Activated CD4-positive, alpha-beta memory T cell treated with anti-CD3 and anti-CD28 coated beads, Interleukin-2, amount 10 ng/mL, durations not matched to agents 7 days and 5 days (primary cell): ENCODE data around the gene ASCC1. TPM values are rescaled to one million over a fixed set of nuclear protein-coding genes. Genes with fewer than 3 reads are reported as not detected.
"Not testable (repeated sequence)": the region's sequence is repeated elsewhere in the genome, so short reads cannot be mapped to it uniquely, and the experiment has no call there.

Experiments used
- CTCF ChIA-PET: fragments of 350-600 bp; sonication (Branson Sonifier 250); formaldehyde crosslinking; loops from one replicate; lab custom pipeline; 2021; ENCODE audit warnings: antibody characterized with exemption, inconsistent platforms; lab: Charles Lee
- POLR2A ChIA-PET: fragments of 350-600 bp; sonication (Branson Sonifier 250); formaldehyde crosslinking; loops from one replicate; lab custom pipeline; 2021; ENCODE audit warnings: antibody characterized with exemption; lab: Charles Lee
- DNase-seq: peaks from one replicate; pipeline ENCODE4 v3.0.0-alpha.2; 2020
- H3K27ac Mint-ChIP-seq: one replicate; pipeline ENCODE4 v1.8.0; 2021; ENCODE audit warnings: mild to moderate bottlenecking, mixed read lengths
- H3K27me3 Mint-ChIP-seq: one replicate; pipeline ENCODE4 v1.8.0; 2021; ENCODE audit warnings: mixed read lengths
- H3K36me3 Mint-ChIP-seq: one replicate; pipeline ENCODE4 v1.8.0; 2021; ENCODE audit warnings: low read depth, mixed read lengths
- H3K4me1 Mint-ChIP-seq: one replicate; pipeline ENCODE4 v1.8.0; 2021; ENCODE audit warnings: mixed read lengths
- H3K4me3 Mint-ChIP-seq: one replicate; pipeline ENCODE4 v1.8.0; 2021; ENCODE audit warnings: mild to moderate bottlenecking, mixed read lengths
- H3K9me3 Mint-ChIP-seq: one replicate; pipeline ENCODE4 v1.8.0; 2021; ENCODE audit warnings: mixed read lengths
- total RNA-seq, 2 experiments: library from RNA; stranded (reverse); gene quantifications; one replicate each; pipeline ENCODE4 v1.2.3, GENCODE V29; 2021

ASCC1 gene
- total RNA-seq, 2 experiments from 2014 or later = 35.5 to 36.2 TPM

GRCh38 chr10:72257051-72257892 is 41.2 kb upstream of the ASCC1 start:
- H3K27ac Mint-ChIP-seq = no peak overlapping the region
- no peaks in the 10 kb centered on the region for H3K36me3 Mint-ChIP-seq
- H3K27me3 Mint-ChIP-seq = no peaks in the 10 kb centered on the region
- H3K4me1 Mint-ChIP-seq = peaks cover 77% of the 10 kb centered on the region
- no peak for DNase-seq
- H3K9me3 Mint-ChIP-seq = no peaks in the 10 kb centered on the region
- POLR2A ChIA-PET = interaction anchor here (1.6 to 6.0 kb wide), 4 partner anchors 10 to 70 kb away, joined by 5 to 90 read pairs (median 34); partner anchors contain the start of gene DDIT4
- CTCF ChIA-PET = interaction anchor here (0.7 to 2.3 kb wide), 2 partner anchors 48 to 79 kb away, joined by 3 to 8 read pairs; no protein-coding TSS in a partner anchor
- no peak overlapping the region for H3K4me3 Mint-ChIP-seq

GRCh38 chr10:72255977-72256729 is 40.1 kb upstream of the ASCC1 start:
- H3K27me3 Mint-ChIP-seq = no peaks in the 10 kb centered on the region

GRCh38 chr10:72254813-72255568 is 38.9 kb upstream of the ASCC1 start:
- peak; percentile 50 for DNase-seq
- no peaks in the 10 kb centered on the region for H3K9me3 Mint-ChIP-seq
- H3K4me3 Mint-ChIP-seq = peak overlapping the region; percentile 48
- H3K27ac Mint-ChIP-seq = peak overlapping the region; percentile 78
- H3K27me3 Mint-ChIP-seq = no peaks in the 10 kb centered on the region
- H3K36me3 Mint-ChIP-seq = no peaks in the 10 kb centered on the region
- ChIA-PET POLR2A (interaction anchor here (1.0 to 4.5 kb wide), 9 partner anchors 19 to 167 kb away, joined by 3 to 34 read pairs (median 3); partner anchors contain the start of genes ANAPC16, ASCC1, DDIT4 and SPOCK2), CTCF (interaction anchor here (0.7 to 1.9 kb wide), 7 partner anchors 20 to 129 kb away, joined by 3 to 11 read pairs (median 4); no protein-coding TSS in a partner anchor)
- H3K4me1 Mint-ChIP-seq = peaks cover 73% of the 10 kb centered on the region

More at GRCh38 chr10:72255977-72256729, 40.1 kb upstream of the ASCC1 start:
- H3K36me3 Mint-ChIP-seq = no peaks in the 10 kb centered on the region
- peak overlapping the region; percentile 50 for H3K27ac Mint-ChIP-seq
- H3K4me1 Mint-ChIP-seq = peaks cover 75% of the 10 kb centered on the region
- H3K9me3 Mint-ChIP-seq = no peaks in the 10 kb centered on the region
- DNase-seq = no peak
- POLR2A ChIA-PET = interaction anchor here (1.0 to 4.5 kb wide), 4 partner anchors 18 to 63 kb away, joined by 3 to 34 read pairs (median 8); partner anchors contain the start of gene DDIT4
- no peak overlapping the region for H3K4me3 Mint-ChIP-seq
- CTCF ChIA-PET = interaction anchor here (0.7 to 1.8 kb wide), 2 partner anchors 41 to 81 kb away, joined by 3 to 11 read pairs; no protein-coding TSS in a partner anchor

GRCh38 chr10:72253578-72253977 is 37.5 kb upstream of the ASCC1 start:
- no peak for DNase-seq
- no peaks in the 10 kb centered on the region for H3K36me3 Mint-ChIP-seq
- H3K4me3 Mint-ChIP-seq = no peak overlapping the region
- CTCF ChIA-PET = interaction anchor here (1.0 to 1.9 kb wide), 3 partner anchors 16 to 128 kb away, joined by 3 to 4 read pairs (median 4); no protein-coding TSS in a partner anchor
- no peak overlapping the region for H3K27ac Mint-ChIP-seq
- H3K27me3 Mint-ChIP-seq = no peaks in the 10 kb centered on the region
- H3K9me3 Mint-ChIP-seq = no peaks in the 10 kb centered on the region
- POLR2A ChIA-PET = interaction anchor here (1.2 to 4.5 kb wide), 2 partner anchors 20 to 81 kb away, joined by 3 to 34 read pairs; partner anchors contain the start of gene DDIT4
- peaks cover 69% of the 10 kb centered on the region for H3K4me1 Mint-ChIP-seq

GRCh38 chr10:72252972-72253371 is 36.9 kb upstream of the ASCC1 start:
- H3K27me3 Mint-ChIP-seq = no peaks in the 10 kb centered on the region
- DNase-seq = no peak
- ChIA-PET CTCF (interaction anchor here (1.0 to 1.9 kb wide), 2 partner anchors 16 to 127 kb away, joined by 3 to 4 read pairs; no protein-coding TSS in a partner anchor), POLR2A (interaction anchor here (0.9 to 4.5 kb wide), 2 partner anchors 21 to 79 kb away, joined by 3 to 34 read pairs; partner anchors contain the start of gene DDIT4)
- no peak overlapping the region for H3K4me3 Mint-ChIP-seq
- no peak overlapping the region for H3K27ac Mint-ChIP-seq
- H3K9me3 Mint-ChIP-seq = no peaks in the 10 kb centered on the region
- H3K36me3 Mint-ChIP-seq = peaks cover under 1% of the 10 kb centered on the region
- peaks cover 71% of the 10 kb centered on the region for H3K4me1 Mint-ChIP-seq

GRCh38 chr10:72251635-72252034 is 35.6 kb upstream of the ASCC1 start:
- Mint-ChIP-seq H3K9me3 (no peaks in the 10 kb centered on the region), H3K4me1 (peaks cover 74% of the 10 kb centered on the region), H3K36me3 (peaks cover 3% of the 10 kb centered on the region), H3K27me3 (no peaks in the 10 kb centered on the region), H3K27ac (no peak overlapping the region), H3K4me3 (no peak overlapping the region)
- ChIA-PET POLR2A (interaction anchor here (1.5 to 4.9 kb wide), 2 partner anchors 9 to 69 kb away, joined by 5 to 46 read pairs; no protein-coding TSS in a partner anchor), CTCF (interaction anchor here (6.5 kb wide), 1 partner anchor 9 kb away, joined by 37 read pairs; no protein-coding TSS in a partner anchor)
- no peak for DNase-seq

- POLR2A ChIA-PET = interaction anchor here (4.5 to 4.9 kb wide), 2 partner anchors 23 to 70 kb away, joined by 46 to 58 read pairs; partner anchors contain the start of gene DDIT4
- peaks cover 76% of the 10 kb centered on the region for H3K4me1 Mint-ChIP-seq
- no peak for DNase-seq
- CTCF ChIA-PET = interaction anchor here (6.5 kb wide), 1 partner anchor 10 kb away, joined by 37 read pairs; no protein-coding TSS in a partner anchor
- peaks cover 3% of the 10 kb centered on the region for H3K36me3 Mint-ChIP-seq
- no peaks in the 10 kb centered on the region for H3K27me3 Mint-ChIP-seq
- peak overlapping the region; percentile 73 for H3K27ac Mint-ChIP-seq
- no peaks in the 10 kb centered on the region for H3K9me3 Mint-ChIP-seq
- H3K4me3 Mint-ChIP-seq = no peak overlapping the region
Measured at GRCh38 chr10:72250666-72251065, 34.6 kb upstream of the ASCC1 start.

- not testable (repeated sequence) for H3K27me3 Mint-ChIP-seq, DNase-seq, H3K9me3 Mint-ChIP-seq, H3K36me3 Mint-ChIP-seq
- ChIA-PET CTCF (interaction anchor here (3.3 to 6.5 kb wide), 3 partner anchors 11 to 78 kb away, joined by 13 to 37 read pairs (median 33); partner anchors contain the start of gene DDIT4), POLR2A (interaction anchor here (0.7 to 4.9 kb wide), 8 partner anchors 11 to 85 kb away, joined by 3 to 90 read pairs (median 46); partner anchors contain the start of genes ANAPC16, ASCC1 and DDIT4)
- H3K4me3 Mint-ChIP-seq = peak overlapping the region; percentile 73
- peak overlapping the region; percentile 96 for H3K27ac Mint-ChIP-seq
- peaks cover 77% of the 10 kb centered on the region for H3K4me1 Mint-ChIP-seq
Measured at GRCh38 chr10:72249176-72249862, 33.2 kb upstream of the ASCC1 start.

GRCh38 chr10:72248468-72249151 is 32.5 kb upstream of the ASCC1 start:
- Mint-ChIP-seq H3K36me3 (peaks cover 3% of the 10 kb centered on the region), H3K27ac (peak overlapping the region; percentile 96), H3K9me3 (no peaks in the 10 kb centered on the region), H3K27me3 (no peaks in the 10 kb centered on the region), H3K4me3 (peak overlapping the region; percentile 73), H3K4me1 (peaks cover 78% of the 10 kb centered on the region)
- ChIA-PET CTCF (interaction anchor here (0.7 to 6.5 kb wide), 14 partner anchors 12 to 200 kb away, joined by 3 to 37 read pairs (median 7); partner anchors contain the start of genes ANAPC16, ASCC1 and DDIT4), POLR2A (interaction anchor here (0.7 to 4.9 kb wide), 29 partner anchors 11 to 161 kb away, joined by 3 to 90 read pairs (median 7); partner anchors contain the start of genes ANAPC16, ASCC1 and DDIT4)
- peak; percentile 86 for DNase-seq

- ChIA-PET CTCF (interaction anchor here (1.1 to 6.5 kb wide), 4 partner anchors 14 to 91 kb away, joined by 3 to 37 read pairs (median 18); partner anchors contain the start of gene DDIT4), POLR2A (interaction anchor here (0.8 to 4.6 kb wide), 6 partner anchors 14 to 118 kb away, joined by 3 to 90 read pairs (median 52); partner anchors contain the start of genes ANAPC16, ASCC1 and DDIT4)
- Mint-ChIP-seq H3K9me3 (no peaks in the 10 kb centered on the region), H3K4me3 (no peak overlapping the region), H3K27me3 (no peaks in the 10 kb centered on the region), H3K36me3 (peaks cover 3% of the 10 kb centered on the region), H3K27ac (peak overlapping the region; percentile 96), H3K4me1 (peaks cover 77% of the 10 kb centered on the region)
- no peak for DNase-seq
Measured at GRCh38 chr10:72245949-72246525, 30.0 kb upstream of the ASCC1 start.
